Measurements from ENCODE around the gene OR2AJ1.

Gene OR2AJ1, protein sequence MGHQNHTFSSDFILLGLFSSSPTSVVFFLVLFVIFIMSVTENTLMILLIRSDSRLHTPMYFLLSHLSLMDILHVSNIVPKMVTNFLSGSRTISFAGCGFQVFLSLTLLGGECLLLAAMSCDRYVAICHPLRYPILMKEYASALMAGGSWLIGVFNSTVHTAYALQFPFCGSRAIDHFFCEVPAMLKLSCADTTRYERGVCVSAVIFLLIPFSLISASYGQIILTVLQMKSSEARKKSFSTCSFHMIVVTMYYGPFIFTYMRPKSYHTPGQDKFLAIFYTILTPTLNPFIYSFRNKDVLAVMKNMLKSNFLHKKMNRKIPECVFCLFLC

DNA sequence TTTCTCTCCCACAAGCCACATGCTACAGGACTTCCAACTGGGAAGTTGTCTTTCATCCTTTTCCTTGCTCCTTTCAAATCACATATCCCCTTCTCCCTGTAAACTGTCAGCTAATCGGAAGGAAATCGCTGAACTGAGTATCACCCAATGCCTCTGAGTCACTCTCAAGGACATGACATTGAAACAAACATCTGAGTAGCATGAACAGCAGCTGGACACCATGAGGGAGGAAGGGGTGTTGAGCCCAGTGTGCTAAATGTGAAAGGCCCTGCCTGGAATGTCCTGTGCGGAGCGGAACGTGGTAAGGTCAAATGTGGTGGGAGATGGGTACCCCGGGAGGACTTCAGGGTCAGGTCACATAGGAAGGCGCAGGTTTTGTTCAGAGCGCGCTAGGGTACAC lies at the start of gene OR2AJ1:
Gene OR2AJ1, plus strand, starts transcription at position 22 of the 400 bp plus-strand sequence. CDS start 8,880 bp downstream, outside the sequence.
- DNase-seq, result no peak

DNA sequence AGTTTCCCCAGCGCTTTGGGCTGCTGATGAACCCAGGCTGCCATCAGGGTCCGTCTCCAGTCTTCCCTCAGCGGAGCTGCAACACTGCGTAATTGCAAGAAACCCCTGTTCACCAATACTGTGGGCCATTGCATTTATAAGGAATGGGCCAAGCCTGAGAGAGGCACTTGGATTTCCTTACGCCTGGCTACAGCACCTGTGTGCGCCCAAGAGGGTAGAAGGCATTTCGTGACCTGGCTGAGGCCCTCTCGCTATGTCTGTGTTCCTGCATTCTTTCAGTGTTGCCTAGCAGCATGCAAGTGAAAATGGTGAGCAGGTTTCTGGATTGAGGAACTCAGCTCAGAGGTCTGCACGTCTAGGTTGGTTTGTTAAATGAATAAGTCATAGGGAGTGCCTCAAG lies 41.3 kb upstream of the OR2AJ1 start:
- no peak for DNase-seq

DNA sequence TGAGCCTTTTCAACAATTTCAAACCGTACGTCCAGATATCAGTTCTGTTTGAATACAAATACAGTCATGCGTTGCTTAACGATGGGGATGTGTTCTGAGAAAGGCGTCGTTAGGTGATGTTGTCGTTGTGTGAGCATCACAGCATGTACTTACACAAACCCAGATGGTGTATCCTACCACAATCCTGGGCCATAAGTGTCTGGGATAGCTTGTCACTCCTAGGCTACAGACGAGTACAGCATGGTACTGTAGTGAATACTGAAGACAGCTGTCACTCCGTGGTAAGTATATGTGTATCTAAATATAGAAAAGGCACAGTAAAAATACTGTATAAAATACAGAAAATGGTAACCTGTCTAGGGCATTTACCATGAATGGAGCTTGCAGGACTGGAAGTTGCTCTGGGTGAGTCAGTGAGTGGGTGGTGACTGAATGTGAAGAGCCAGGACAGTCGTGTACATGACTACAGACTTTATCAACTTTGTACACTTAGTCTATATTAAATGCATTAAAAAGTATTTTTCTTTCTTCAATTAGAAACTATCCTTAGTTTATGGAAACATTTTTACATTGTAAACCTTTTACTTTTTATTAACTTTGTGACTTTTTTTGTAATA lies 39.8 kb upstream of the OR2AJ1 start:
- DNase-seq, result no peak

DNA sequence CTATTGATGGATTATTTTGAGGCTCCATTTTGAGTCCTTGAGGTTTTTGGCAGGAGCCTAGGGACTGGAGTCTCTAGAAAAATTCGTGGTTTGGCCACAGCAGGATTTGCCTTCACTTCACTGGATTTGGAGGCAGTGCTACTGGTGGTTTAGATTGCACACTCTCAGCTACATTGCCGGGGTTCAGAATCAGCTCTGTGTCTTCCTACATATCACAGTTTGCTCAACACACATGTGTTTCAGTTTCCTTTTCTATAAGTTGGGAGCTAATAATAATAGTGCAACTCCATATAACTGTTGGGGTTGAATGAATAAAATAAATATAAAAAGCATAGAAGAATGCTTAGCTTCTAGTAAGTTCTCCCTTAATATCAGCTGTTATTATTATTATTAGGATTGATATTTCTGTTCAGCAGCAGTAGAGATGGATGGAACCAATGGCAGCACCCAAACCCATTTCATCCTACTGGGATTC lies 29.5 kb upstream of the OR2AJ1 start, which contains the start of gene OR2W3:
Gene OR2W3, plus strand, starts transcription at position 425 of the 475 bp plus-strand sequence. Its CDS starts 0 bp downstream, at position 425.
- no peak for DNase-seq

DNA sequence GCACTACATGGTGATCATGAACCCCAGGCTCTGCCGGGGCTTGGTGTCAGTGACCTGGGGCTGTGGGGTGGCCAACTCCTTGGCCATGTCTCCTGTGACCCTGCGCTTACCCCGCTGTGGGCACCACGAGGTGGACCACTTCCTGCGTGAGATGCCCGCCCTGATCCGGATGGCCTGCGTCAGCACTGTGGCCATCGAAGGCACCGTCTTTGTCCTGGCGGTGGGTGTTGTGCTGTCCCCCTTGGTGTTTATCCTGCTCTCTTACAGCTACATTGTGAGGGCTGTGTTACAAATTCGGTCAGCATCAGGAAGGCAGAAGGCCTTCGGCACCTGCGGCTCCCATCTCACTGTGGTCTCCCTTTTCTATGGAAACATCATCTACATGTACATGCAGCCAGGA lies 28.7 kb upstream of the OR2AJ1 start:
- no peak for DNase-seq

DNA sequence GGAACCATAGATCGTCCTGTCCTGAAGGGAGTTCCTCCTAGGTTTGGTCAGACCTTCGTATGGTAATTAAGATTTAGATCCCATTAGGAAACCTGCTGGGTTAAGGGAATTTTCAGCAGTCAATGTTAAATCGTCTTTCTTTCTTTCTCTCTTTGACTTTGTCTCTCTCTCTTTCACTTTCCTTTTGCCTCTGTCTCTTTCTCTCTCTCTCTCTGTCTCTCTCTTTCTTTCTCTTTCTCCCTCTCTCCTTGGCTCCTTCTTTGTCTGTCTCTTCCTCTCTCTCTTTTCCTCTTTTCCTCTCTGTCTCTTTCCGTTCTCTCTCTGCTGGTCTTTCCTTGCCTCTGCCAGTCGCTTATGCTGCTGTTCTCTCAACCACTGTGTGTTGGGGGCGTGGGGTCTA lies 20.6 kb upstream of the OR2AJ1 start:
- DNase-seq, result no peak

DNA sequence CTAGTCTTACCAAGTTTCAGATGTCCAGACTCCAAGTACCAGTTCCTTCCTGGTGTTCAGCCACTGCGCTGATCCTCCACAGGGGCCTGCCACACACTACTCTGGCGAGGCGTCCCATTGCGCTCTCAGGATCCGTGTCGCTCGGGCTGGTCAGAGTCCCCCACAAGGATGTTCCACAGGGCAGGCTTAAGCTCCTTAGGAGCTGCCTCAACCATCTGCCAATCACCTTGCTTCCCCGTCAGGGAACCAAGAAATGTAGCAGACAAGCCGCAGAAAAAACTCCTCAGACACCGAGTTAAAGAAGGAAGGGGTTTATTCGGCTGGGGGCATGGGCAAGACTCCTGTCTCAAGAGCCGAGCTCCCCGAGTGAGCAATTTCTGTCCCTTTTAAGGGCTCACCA lies 19.5 kb upstream of the OR2AJ1 start:
- no peak for DNase-seq

DNA sequence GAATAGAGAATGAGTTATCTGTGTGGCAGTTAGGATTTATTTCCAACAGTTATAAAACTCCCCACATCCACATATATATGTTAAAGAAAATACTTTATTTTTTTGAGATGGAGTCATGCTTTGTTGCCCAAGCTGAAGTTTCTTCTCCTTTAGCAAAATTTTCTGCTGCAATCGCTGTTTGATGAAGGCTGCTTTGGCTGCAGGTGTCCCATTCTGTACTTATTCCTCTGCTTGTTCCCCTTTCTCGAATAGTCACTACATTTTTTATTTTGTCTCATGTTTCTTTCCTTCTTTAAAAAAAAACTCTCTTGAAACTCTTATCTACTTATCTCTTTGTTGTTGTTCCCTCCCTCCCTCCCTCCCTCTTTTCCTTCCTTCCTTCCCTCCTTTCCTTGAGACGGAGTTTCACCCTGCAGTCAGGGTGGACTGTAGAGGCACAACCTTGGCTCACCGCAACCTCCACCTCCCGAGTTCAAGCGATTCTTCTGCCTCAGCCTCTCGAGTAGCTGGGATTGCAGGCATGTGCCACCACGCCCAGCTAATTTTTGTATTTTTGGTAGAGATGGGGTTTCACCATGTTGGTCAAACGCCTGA lies 18.7 kb upstream of the OR2AJ1 start:
- DNase-seq, result no peak

DNA sequence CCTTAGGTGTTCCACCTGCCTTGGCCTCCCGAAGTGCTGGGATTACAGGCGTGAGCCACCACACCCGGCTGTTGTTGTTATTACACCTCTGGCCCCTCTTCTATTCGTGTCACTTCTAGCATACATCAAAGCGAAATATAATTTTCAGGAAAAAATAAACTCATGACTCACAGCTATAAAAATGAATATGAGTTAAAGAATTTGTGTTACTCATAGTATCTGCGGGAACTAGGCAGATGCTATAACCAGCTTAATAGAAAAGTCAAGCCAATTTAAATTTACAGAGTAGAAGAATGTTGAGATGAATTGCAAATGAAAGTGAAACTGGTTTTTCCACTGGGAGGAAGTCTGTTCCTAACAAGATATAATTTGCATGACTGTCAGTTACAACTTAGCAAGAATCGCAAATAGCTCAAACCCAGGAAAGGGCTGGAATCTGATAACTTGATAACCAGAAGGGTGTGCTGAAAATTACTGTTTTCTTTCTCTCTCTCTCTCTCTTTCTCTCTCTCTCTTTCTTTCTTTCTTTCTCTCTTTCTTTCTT lies 18.1 kb upstream of the OR2AJ1 start:
- DNase-seq, result peak in 1 of 2 donors; percentile 39

DNA sequence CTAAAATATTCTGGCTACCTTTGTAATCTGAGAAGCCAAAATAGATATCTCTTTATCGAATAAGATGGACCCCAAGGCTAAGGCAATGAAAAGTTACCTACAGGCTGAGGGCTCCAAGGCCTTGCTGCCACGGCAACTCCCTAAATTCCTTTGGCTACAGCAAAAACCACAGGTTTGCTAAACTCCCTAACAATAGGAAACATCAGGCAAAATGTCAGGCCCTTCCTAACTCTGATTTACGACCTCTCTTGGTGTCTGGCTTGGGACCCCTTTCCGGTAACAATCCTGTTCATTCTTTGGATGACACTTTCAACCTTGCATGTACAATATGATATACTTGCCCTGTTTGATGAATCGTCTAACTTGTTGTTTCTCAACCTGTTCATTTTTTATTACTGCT lies 15.9 kb upstream of the OR2AJ1 start:
- DNase-seq, result no peak

DNA sequence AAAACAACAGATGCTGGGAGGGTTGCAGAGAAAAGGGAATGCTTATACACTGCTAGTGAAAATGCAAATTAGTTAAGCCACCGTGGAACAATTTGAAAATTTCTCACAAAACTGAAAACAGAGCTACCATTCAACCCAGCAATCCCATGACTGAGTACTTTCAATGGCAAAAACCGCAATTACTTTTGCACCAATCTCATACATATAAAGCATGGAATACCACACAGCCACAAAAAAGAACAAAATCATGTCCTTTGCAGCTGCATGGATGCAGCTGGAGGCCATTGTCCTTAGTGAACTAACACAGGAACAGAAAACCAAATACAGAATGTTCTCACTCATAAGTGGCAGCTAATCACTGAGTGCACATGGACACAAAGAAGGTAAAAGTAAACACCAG lies 10.9 kb upstream of the OR2AJ1 start:
- no peak for DNase-seq

DNA sequence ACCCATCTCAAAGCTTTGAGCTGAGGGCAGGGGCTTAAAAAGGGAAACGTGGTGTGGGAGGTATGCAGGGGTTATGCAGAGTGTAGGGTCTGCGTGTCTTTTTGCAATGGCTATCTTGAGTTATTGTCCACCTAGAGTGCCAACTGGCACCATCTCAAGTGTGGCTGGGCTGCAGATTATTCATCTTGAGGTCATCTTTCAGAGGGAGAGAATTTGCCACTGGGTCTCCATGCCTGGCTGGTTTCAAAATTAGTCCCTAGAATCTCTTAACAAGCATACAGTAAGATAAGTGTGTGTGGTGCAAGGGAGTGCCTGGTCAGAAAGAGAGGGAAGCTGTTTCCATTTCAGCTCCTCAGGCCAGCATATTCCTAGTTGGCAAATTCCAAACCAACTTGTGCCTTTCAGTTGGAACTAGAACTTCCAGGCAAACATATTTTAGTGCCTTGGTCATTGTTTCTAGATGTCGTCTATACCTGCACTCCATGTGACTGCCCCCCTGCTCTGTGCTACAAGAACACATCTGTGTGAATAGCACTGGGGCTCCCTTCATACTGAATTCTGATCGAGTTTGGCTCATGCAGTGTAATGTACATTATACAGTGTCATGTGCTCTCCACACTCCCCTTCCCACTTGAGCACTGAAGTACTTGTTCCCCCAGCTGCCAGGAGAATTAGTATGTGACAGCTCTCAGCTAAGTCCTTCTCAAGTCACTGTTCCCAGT lies 9.6 kb upstream of the OR2AJ1 start:
- no peak for DNase-seq

DNA sequence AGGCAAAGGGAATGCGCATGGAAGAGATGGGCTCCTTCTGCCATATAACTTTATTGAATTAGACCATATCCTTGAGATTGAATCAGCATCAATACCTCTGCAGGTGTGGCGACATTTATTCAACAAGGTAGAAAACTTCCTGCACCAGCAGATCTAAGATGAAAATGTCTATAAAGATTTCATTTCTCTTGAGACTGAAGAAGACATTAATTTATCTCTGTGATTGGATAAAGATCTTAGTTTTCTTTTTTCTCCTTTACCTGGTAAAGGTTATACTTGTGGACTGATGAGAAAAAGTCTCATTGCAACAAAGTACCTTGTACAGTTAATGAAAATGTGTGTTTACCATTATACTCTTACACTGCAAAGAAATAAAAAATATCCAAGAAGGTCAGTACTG lies 4.7 kb upstream of the OR2AJ1 start, which contains the start of gene OR2T8:
Gene OR2T8, plus strand, starts transcription at position 301 of the 400 bp plus-strand sequence. CDS start 766 bp downstream, outside the sequence.
- no peak for DNase-seq

DNA sequence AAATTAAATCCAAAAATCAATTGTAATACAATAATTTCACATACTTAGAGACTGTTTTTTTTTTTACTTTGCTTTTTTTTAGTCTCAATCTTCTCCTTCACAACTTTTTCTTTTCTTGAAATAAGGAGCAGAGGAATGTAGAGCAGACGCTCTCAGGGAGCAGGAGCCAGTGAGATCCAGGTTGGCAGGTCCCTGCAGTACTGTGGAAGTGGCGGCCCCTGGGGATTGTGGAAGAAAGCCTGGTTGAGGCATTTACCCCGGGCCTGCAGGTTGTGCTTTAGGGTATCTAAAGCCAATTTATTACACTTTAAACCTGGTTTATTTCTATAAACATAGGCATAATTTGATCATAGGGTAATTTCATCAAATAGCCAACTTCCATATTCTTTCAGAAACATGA lies 748 bp upstream of the OR2AJ1 start:
- DNase-seq, result no peak

DNA sequence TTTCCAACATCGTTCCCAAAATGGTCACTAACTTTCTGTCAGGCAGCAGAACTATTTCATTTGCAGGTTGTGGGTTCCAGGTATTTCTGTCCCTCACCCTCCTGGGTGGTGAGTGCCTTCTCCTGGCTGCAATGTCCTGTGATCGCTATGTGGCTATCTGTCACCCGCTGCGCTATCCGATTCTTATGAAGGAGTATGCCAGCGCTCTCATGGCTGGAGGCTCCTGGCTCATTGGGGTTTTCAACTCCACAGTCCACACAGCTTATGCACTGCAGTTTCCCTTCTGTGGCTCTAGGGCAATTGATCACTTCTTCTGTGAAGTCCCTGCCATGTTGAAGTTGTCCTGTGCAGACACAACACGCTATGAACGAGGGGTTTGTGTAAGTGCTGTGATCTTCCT lies 9.3 kb downstream of the OR2AJ1 start:
- DNase-seq, result no peak

DNA sequence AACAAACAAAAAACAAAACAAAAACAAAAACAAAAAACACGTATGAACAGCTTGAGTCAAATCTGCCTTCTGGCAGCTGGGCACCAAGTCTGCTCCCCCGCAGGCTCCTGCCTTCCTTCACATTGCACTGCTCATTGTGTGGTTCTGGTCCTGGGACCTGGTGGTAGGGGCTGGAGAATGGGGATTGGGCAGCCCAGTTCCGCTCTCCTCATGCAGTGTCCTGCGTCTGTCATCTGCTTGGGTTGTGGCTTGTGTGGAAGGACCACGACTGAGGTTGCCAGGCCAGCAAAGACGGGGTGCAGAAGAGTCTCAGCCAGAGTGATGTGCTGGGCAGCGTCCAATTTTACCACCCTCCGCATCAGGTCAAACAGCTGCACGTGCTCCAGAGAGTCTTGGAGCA lies 11.1 kb downstream of the OR2AJ1 start:
- no peak for DNase-seq

DNA sequence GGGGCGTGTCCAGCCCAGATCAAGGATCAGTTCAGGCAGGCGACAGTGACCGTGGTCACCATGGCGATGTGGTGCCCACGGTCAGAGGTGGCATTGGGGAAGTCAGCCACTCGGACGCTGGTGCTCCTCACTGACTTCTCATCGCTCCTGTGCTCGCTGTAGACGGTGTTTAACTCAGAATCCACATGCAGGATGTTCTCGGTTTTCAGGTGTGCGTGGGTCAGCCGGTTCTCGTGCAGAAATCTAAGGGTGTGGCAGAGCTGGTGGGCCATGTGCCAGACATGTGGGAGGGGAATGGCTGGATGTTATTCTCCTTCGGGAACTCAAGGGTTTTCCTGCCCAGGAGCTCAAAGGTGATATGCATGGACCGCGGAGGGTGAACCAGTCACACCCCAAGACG lies 11.7 kb downstream of the OR2AJ1 start:
- no peak for DNase-seq

DNA sequence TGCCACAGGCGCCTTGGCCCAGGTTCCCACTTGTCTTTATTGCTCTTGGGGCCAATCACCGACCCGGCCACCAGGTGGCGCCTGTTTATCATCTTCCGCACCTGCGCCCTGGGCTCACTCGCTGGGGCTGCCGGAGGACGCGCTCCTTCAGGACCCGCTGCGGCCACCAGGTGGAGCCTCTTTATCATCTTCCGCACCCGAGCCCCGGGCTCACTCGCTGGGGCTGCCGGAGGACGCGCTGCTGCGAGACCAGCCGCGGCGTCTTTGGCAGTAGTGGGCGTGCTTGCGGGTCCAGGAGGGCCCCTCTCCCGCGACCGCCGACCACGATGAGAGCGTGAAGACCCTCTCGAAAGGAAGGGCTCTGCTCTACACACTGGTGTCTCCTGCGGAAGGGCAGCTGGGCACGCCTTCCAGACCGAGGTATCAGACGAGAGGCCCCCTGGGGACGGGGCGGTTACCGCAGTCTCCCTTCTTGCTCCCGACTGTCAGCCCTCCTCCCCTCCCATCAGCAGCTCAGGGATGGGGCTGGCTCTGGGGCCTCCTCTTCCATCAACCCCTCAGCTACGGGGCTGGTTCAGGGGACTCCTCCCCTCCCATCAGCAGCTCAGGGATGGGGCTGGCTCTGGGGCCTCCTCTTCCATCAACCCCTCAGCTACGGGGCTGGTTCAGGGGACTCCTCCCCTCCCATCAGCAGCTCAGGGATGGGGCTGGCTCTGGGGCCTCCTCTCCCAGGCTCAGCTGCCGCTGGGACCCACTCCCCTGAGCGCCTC lies 12.5 kb downstream of the OR2AJ1 start:
- peak; percentile 86 to 87 for DNase-seq

DNA sequence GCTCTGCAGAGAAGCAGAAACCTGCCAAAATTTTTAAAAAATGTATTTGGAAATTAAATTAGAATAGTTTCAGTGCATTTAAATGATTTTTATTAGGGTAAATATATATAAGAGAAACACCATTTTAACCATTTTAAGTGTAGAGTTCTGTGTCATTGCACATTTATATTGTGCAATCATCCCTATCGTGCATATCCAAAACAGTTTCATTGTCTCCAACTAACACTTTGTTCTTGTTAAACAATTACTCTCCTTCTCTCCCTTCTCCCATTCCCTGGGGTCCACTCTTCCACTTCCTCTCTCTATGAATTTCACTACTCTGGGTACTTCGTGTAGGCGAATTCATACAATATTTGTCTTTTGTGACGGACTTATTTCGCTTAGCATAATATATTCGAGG lies 17.9 kb downstream of the OR2AJ1 start:
- no peak for DNase-seq

DNA sequence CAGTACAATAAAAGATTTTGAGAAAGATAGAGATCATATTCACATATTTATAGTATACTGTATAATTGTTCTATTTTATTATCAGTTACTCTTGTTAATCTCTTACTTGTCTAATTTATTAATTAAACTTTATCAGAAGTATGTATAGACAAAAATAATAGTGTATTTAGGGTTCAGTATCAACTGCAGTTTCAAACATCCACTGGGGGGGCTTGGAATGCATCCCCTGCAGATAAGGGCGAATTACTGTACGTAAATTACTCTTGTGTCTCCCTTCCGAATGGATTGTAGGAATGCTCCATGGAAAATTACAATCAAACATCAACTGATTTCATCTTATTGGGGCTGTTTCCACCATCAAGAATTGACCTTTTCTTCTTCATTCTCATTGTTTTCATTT lies 23.9 kb downstream of the OR2AJ1 start, which contains the start of gene OR2L8:
Gene OR2L8, plus strand, starts transcription at position 301 of the 400 bp plus-strand sequence. Its CDS starts 0 bp downstream, at position 301.
- DNase-seq, result no peak

DNA sequence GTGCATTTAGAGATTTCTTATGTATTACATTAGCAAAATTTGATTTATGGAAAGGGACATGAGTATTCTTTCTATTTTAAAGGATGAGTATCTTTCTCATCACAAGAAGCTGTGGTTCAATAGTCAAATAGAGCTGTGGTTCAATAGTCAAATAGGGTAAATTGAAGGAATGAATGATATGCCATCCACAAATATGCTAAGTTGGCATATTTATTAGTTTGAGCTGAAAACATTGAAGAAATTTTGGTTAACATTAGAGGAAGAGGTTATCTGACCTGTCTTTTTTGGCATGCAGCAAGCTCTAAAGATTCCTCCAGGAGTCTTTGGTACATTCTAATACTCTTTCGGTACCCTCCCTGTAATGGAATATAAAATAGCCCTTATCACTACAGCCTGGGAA lies 28.7 kb downstream of the OR2AJ1 start:
- no peak for DNase-seq

DNA sequence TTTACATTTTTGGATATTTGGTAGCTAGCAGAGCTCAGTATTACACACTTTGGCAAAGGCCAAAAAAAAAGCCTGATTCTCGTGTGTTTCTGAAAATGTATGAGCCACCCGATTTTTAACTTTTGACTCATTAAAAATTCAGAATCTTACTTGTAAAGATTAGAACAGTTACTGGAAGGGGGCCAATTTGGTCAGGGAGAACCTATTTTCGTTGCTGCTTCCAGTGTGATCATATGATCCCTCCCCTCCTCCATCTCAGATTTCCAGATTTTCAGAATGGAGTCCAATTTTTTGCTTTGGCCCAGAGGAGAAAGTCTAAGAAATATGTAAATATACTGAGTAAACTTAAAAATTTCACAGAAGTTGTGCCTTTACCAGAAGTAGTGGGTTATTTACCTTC lies 37.1 kb downstream of the OR2AJ1 start:
- DNase-seq, result no peak

All from CD4-positive, alpha-beta T cell treated with Interferon alpha-2 for 1 hour (primary cell).